HG03439 (cell line): ENCODE measurements around the gene TRAK2.
"Not testable (repeated sequence)": the region's sequence is repeated elsewhere in the genome, so short reads cannot be mapped to it uniquely, and the experiment has no call there.

Experiments used
- ATAC-seq: cut with Tn5 transposase; IDR thresholded peaks from one replicate; pipeline ENCODE4 v1.9.1; 2021; ENCODE audit warnings: mild to moderate bottlenecking, moderate library complexity; ENCODE audit not compliant: unreplicated experiment

The TRAK2 gene

DNA sequence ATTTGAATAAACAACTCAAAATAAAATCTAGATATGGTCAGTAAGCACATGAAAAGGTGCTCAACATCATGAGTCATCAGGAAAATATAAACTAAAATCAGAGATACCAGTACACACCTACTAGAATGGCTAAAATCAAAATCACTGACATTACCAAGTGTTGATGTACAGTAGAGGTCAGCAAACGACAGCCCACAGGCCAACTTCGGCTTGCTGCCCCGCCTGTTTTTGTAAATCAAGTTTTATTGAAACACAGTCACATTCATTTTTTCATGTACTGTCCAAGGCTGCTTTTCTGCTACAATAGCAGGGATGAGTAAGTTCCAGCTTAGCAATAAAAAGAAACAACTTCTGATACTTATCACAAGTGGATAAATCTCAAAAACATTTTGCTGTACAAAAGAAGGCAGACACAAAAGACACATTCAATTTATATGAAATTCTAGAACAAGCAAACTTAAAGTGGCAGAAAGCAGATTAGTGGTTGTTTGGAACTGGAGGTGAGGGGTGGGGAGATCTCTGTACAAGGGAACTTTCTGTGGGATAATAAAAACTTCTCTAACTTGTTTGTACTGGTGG lies 32.1 kb downstream of the TRAK2 start:
- no peak for ATAC-seq

DNA sequence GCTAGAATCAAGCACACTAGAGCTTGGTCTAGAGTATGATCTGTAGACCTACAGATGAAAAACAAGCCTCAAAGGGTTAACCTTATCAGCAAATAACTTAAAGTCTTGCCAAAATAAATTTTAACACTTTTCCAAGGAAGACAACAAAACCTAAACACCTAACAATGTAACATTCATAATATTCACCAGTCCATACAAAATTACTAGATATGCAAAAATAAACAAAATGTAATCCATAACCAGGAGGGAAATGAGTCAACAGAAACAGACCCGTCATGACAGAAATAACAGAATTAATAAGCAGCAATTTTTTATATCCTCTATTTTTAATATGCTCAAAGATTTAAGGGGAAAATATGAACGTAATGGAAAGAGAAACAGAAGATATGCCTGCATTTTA lies 36.1 kb downstream of the TRAK2 start:
- ATAC-seq = no peak

DNA sequence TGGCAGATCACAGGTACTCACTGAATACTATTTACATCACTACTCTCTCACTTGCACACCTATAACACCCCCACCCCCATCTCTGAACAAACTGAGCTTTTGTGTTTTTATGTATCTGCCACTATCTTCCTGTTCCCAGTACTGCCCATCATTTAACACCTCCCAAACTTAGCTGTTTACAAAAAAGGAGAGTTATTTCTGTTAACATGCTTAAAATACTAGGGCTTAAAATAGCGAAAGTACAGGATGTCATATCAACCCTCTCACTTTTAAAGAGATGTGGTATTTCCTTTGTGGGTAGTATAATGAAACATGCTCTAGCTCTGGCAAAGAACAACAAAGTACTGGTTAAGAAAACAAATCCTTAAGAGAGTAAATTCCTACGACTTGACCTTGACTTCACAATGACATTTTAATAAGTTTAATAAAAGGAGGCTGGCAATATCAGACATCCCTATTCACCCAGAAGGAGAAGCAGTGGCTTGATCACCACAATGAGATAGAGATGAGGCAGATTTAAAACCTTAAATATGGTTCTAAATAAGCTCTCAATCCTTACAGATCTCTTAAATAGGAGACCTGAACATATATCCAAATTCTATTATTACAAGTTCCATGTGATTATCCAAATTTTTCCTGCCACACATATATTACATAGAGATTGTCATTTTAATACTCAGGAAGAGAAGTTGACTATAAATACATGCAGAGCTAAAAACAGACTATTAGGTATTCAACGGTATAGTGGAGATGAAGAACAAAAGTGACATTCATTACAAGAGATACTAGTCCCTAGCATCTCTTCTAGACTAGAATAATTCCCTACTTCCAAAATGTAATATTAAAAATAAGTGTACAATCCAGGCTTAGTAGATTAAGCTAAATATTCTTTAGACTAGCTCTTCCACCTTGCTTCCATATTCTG lies 36.9 kb downstream of the TRAK2 start:
- no peak for ATAC-seq

DNA sequence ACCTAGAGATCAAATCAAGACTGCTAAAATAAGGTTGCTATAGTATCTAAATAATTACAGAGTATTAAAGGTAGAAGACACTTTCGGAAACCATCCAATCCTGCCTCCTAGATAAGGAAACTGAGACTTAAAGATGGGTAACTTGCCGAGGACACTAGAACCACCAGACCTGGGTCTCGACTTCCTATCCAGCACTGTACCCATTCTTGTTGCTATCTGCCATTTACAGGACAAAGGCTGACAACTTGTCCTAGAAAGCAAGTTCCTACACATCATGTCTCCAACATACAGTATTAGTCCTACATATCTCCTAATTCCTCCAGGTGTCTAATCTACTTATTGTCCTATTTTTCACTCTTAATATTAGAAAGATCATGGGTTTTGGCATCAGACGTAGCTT lies 37.7 kb downstream of the TRAK2 start:
- ATAC-seq = no peak

DNA sequence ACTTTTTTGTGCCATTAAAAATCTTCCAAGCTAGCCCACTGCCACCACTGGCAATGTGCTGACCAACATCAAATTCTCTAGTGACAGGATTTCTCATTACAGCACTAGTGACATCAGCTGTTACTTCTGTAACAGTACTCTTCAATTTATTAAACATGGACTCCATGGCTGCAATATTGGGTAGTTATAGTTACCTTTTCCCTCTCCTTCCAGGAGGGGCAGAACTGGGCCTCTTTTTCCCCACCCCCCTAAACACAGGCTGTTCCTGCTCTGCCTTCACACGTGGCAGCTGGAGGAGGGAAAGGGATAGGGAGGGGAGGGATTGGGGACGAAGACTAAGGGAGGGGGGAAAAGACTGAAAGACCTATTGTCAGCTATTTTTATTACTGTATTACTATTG lies 38.1 kb downstream of the TRAK2 start:
- no peak for ATAC-seq

DNA sequence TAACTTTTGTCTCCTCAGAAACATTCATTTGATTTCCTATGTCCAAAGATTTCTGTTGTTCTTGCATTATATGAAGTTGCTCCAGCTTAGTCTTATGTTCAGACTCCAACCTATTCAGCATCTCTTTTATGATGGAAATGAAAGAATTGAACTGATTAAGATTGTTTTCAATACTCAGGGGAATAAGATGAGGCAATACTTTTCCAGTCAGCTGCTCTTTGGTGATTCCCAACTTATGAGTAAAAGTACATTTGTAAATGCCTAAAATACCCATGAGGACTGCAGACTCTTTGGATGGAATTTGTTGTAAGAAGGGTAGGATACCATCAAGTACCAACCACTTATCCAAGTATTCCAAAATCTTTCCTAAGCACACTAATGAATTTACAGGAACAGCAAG lies 39.8 kb downstream of the TRAK2 start:
- ATAC-seq = no peak

DNA sequence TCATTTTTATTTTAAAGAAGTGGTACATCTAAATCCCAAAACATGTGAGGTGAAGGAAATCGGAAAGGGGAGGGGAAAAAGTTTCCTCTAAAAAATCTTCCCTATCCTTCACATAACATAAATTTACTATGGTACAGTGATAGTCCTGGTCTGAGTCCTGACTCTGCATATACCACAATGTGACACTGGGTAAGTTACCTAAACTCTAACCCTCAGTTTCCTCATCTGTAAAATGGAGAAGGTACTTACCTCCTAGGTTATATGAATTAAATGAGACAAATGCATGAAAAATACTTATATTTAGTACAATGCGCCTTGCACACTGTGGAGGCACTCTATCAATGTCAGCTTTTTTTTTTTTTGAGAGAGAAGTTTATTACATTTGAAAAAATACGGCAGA lies 42.3 kb downstream of the TRAK2 start:
- no peak for ATAC-seq

DNA sequence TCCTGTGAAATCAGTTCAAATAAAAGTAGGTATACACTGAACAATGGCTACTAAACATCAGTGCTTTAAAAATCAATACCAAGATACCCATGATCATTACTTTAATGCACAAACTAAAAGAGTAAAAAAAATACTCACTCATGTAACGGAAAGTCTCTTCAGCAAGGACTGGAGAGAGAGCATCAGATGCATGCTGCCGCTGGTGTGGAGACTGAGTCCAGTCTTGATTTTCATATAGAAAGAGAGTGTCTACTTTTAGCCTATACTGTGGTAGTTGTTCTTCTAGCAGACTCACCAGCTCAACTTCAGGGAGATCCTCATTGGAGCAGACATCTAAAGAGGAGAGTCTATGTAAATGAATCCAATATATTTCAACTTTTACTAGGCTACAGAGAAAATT lies 44.0 kb downstream of the TRAK2 start:
- no peak for ATAC-seq

DNA sequence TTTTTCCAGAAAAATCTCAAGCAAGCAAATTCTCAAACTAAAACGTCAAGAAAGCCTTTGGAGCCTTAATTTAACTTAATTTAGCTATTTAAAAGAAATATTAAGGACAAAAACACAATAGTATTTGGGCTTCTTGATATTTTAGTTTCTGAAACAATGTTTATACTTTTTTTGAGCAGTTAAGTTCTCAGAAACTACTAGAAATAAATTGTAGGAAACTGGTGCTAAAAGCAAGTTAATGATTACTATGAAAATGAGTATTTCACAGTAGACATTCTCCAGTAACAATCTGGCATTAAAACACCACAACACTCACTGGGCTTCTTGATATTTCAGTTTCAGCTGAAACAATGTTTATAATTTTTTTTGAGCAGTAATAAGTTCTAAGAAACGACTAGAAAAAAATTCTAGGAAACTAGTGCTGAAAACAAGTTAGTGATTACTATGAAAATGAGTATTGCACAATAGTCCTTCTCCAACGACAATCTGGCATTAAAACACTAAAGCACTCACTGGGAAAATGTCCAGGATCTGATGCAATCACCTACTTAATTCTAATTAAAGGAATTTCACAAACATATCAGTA lies 45.1 kb downstream of the TRAK2 start:
- no peak for ATAC-seq

DNA sequence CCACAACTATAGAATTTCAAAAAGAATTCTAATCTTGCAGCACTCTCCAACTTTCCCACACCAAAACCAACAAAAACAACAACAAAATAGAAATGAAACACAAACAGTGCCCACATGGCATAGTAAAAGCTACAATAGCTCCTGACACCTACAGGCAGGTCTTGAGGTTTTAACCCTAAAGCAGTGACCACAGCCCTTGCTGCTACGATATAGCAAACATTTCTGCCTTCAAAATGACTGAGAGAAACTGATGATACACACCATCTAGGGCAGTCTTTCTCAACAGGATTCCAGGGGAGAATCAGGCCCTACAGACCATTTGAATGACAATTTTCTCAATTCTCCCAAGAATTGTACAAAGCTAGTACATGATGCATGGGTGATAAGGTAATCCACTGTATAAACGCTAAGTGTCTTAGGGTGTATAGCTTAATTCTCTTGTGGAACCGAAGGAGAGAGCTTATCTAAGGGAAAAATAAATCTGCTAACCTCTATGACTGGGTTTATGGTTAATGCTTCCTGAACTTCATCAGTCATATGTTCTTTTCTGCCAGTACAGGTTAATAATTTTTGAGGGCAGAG lies 46.5 kb downstream of the TRAK2 start:
- ATAC-seq = no peak

DNA sequence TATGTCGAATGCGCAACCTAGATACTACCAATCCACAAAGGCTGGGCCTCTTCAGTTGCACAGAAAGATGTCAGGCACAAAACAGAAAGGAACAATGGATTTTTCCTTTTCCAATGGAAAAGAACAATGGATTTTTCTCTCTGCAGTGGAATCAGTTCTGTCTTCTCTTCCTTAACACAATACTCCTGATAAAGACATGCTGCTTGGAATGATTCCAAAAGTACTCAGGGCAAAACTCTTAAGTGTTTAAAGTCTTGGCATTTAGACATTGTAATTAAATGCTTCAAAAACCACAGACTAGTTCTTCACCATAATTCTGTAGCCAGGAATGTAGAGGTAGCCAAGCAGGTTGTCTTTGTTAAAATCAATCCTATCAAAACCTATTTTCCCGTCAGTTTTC lies 47.4 kb downstream of the TRAK2 start:
- ATAC-seq = no peak

DNA sequence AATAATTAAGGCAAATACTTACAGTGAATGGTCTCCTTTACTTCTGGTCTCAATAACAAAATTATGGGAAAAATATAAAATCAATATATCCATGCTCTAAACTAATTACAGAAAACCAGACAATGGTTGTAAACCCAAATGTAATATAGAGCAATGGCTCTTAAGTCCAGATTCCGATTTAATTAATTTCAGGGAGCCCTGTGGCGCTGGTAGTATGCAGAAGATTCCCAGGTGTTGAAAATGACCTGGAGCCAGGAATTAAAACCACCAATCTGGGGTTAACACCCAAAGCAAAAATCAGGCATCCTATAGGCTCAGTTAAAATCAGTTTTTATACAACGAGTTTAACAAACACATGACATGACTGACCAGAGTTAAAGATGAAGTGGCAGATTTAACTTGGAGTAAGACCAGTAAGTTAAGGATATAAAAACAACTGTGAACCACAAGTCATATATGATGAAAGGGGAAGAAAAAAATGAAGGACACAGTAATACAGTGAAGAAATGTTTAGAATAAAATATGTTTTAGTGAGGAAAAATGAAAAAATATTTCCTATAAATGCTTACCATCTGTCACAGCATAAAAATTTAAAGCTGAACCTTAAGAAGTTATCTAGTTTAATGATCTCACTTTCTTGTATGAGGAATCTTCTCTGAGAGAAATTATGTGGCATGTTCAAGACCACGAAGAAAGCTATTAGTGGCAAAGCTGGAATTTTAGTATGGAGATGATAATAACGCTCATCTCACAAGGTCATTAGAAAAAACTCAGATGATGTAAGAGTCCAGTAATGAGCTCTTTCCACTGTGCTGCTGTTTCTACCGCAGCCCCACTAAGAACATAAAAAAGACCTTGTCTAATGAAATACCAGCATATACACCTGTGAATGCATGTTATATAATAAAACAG lies 48.4 kb downstream of the TRAK2 start:
- ATAC-seq = no peak

DNA sequence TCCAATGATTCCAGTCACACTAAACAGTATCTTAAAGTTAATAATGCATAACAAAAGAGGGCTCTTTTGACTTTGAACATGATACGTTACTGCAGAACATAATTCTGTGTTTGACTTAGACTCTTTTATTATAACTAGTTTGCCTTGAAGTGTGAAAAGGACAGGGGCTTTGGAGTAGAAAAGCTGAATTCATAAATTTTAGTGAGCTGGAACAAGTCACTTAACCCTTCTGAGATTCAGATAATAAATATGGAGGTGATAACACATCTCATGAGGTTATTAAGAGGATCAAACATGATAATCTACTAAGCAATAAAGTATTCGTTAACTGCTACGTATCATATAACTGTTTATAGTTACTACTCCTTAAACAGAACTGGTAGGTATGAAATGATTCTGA lies 49.4 kb downstream of the TRAK2 start:
- ATAC-seq = no peak

DNA sequence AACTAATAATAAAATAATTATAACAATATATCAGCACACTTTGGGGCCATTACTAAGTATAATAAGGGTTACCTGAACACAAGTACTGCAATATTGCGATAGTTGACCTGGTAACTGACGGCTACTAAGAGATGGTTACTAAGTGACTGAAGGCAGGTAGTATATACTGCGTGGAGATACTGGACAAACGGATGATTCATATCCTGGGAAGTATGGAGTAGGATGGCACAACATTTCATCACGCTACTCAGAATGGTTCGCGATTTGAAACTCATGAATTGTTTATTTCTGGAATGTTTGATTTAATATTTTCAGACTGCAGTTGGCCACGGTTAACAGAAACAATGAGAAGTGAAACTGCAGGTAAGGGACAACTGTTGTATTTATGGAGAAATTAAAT lies 54.7 kb downstream of the TRAK2 start:
- ATAC-seq = no peak

DNA sequence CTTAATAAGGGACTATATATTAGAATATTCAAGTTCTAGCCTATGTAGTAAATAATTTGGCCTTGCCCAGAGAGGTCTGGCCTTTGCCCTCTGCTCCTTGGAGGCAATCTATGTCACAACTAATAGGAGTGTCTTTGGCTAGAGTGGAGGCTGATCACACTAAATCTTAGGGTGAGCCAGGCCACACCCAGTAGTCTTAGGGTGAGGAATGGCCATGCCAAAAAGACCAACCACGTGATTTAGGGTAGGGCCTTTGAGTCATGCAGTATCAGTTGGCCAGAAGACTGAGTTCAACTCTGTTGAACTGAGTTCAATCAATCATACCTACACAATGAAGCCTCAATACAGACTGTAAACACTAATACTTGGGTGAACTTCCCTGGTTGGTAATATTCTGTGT lies 68.1 kb downstream of the TRAK2 start:
- ATAC-seq = no peak

DNA sequence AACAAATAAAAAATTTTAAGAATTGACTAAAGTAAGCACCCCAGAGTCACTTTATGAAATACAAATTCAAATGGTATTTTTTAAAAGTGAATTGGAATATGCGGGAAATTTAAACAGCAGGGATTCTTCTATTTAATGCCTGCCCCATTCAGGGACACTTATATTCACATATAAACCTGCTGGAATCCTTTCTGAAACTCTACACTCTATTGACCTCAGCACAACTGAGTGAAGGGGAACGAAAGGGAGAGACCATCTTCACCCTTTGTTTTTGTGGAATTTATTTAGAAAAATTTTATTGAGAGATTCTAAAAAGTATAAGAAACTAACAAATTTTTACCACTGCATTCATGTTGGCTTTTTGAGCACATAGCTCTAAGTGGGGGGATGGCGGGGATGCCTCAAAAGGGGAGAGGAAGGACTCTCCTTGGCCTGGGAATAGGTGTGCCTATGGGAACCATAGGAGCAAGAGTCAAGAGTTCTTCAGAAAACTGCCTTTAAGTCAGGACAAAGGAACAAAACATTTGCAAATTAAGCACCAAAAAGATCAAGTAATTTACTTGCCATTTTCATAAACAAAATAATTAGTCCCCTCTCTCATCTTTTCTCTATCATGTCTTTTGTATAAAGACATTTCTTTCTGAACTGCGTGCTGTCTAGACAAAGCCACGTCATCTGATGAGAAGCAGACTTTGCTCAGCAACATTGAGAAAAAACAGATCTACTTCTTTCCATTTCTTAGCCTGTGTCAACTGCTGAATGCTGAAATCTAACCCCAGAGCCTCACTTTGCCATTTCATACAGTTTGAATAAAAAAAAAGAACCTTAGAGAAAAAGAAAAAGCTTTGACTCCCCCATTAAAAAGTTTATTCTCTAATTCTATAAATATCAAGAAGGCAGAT lies 72.5 kb downstream of the TRAK2 start:
- ATAC-seq = no peak

DNA sequence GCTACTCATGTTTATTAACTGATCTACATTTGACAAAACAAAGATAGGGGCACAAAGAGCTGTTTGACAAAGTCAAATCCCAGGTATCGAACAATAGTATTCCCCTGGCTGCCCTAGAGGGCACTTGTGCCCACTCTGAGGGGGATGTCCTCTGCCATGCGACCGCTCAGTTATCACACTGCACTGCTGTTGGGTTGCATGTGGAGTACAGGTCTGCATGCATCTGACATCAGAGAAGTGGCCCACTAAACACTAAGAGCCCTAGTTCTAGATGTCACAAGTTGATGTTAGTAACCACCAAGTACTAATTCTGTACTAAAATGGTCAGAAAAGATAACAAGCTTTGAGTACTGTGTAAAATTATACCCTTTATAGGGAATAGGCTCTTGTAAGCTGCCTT lies 74.0 kb downstream of the TRAK2 start:
- ATAC-seq = no peak

DNA sequence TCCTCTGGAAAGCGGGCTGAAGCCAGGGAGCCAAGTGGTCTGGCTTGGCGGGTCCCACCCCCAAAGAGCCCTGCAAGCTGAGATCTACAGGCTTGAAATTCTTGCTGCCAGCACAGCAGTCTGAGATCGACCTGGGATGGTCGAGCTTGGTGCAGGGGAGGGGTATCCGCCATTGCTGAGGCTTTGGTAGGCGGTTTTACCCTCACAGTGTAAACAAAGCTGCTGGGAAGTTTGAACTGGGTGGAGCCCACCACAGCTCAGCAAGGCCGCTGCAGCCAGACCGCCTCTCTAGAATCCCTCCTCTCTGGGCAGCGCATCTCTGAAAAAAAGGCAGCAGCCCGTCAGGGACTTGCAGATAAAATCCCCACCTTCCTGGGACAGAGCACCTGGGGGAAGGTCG lies 81.5 kb downstream of the TRAK2 start:
- no peak for ATAC-seq

DNA sequence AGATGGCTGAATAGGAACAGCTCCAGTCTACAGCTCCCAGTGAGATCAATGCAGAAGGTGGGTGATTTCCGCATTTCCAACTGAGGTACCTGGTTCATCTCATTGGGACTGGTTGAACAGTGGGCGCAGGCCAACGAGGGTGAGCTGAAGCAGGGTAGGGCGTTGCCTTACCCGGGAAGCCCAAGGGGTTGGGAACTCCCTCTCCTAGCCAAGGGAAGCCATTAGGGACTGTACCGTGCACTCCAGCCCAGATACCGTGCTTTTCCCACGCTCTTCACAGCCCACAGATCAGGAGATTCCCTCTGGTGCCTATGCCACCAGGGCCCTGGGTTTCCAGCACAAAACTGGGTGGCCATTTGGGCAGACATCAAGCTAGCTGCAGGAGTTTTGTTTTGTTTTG lies 81.9 kb downstream of the TRAK2 start:
- ATAC-seq = not testable (repeated sequence)

DNA sequence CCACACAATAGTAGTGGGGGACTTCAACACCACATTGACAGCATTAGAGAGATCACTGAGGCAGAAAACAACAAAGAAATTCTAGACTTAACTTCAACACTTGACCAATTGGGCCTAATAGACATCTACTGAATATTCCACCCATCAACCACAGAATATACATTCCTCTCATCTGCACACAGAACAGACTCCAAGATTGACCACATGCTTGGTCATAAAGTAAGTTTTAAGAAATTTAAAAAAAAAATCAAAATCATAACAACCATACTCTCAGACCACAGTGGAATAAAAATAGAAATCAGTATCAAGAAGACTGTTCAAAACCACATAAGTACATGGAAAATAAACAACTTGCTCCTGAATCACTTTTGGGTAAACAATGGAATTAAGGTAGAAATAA lies 85.1 kb downstream of the TRAK2 start:
- ATAC-seq = no peak
